Effector CD4-positive, alpha-beta T cell (primary cell): ENCODE measurements around the gene ADAMTS6.
"Not testable (repeated sequence)": the region's sequence is repeated elsewhere in the genome, so short reads cannot be mapped to it uniquely, and the experiment has no call there.

ENCODE experiments used
- DNase-seq: peaks from one replicate; pipeline ENCODE4 v3.0.0-alpha.2; 2020
- total RNA-seq: gene quantifications from one replicate; lab custom pipeline; 2026; lab: John Stamatoyannopoulos, UW

Gene ADAMTS6, protein sequence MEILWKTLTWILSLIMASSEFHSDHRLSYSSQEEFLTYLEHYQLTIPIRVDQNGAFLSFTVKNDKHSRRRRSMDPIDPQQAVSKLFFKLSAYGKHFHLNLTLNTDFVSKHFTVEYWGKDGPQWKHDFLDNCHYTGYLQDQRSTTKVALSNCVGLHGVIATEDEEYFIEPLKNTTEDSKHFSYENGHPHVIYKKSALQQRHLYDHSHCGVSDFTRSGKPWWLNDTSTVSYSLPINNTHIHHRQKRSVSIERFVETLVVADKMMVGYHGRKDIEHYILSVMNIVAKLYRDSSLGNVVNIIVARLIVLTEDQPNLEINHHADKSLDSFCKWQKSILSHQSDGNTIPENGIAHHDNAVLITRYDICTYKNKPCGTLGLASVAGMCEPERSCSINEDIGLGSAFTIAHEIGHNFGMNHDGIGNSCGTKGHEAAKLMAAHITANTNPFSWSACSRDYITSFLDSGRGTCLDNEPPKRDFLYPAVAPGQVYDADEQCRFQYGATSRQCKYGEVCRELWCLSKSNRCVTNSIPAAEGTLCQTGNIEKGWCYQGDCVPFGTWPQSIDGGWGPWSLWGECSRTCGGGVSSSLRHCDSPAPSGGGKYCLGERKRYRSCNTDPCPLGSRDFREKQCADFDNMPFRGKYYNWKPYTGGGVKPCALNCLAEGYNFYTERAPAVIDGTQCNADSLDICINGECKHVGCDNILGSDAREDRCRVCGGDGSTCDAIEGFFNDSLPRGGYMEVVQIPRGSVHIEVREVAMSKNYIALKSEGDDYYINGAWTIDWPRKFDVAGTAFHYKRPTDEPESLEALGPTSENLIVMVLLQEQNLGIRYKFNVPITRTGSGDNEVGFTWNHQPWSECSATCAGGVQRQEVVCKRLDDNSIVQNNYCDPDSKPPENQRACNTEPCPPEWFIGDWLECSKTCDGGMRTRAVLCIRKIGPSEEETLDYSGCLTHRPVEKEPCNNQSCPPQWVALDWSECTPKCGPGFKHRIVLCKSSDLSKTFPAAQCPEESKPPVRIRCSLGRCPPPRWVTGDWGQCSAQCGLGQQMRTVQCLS (N-terminal part only)
- total RNA-seq = 4.7 reads per million, percentile 18 among the genes with 10 or more reads in this experiment

DNA sequence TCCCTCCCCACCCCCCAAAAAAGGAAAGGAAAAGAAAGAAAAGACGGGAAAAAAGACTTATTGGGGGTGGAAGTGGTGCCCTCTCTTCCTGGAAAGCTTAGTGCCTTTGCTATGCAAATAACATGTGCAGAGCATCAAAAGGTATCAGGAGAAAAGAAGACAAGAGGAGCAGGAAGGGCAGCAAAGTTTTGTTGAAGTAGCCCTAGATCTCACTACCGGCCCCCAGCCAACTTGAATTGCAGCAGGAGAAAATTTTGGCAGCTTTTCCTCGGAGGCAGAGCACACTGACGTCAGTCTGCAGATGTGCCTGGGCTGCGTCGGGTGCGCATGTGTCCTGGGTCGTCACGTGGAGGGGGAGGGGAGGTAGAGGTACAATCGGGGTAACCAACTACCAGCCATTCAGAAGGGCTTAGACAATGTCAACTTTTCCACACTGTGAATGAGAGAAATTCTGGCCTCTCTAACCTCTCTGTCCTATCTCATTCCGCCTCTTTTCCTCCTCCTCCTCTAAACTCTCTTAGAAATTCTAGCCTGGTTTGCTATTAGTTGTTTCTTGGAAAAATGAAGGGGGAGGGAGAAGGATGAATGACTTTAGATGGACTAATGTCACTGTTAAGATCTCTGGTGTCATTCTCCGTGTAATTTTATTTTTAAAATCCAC lies at the start of gene ADAMTS6:
ADAMTS6 (minus strand) TSS at position 286 of the 661 bp plus-strand sequence. CDS start 8,247 bp downstream, outside the sequence.
- DNase-seq = peak; percentile 55

GRCh38 chr5:65530904-65531303 lies 49.2 kb upstream of the ADAMTS6 start:
- no peak for DNase-seq

GRCh38 chr5:65525726-65526125 lies 44.0 kb upstream of the ADAMTS6 start:
- no peak for DNase-seq

- DNase-seq = no peak
Observed at GRCh38 chr5:65512170-65512937, 30.6 kb upstream of the ADAMTS6 start.

DNA sequence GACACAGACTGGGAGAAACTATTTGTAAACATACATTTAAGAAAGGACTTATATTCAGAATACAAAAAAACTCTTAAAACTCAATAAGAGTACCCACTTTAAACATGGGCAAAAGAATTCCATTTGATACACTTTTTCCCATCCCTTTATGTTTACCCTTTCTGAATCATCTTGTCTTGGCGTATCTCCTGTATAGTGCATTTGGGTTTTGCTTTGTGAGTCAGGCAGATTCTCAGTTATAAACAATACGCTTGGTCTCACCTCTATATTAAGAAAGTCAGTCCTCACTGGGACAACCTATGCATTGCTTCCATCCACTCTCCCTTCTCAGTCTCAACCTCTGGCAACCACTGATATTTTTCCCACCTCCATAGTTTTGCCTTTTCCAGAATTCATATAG lies 27.3 kb upstream of the ADAMTS6 start:
- no peak for DNase-seq

GRCh38 chr5:65506961-65507360 lies 25.2 kb upstream of the ADAMTS6 start:
- no peak for DNase-seq

DNA sequence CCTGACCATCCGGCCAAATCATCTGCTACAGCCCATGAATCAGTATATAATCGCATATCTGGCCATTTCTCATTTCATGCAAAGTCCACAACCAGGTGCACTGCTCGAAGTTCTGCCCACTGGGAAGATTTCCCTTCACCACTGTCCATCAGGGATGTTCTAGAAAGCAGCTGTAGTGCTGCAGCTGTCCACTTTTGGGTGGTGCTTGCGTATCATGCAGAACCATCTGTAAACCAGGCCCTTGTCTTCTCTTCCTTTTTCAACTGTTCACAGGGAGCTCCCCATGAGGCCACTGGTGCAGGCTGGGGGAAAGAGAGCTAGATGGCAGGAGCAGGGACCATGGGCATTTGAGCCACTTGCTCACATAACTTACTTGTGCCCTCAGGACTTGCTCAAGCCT lies 7.4 kb upstream of the ADAMTS6 start:
- no peak for DNase-seq

DNA sequence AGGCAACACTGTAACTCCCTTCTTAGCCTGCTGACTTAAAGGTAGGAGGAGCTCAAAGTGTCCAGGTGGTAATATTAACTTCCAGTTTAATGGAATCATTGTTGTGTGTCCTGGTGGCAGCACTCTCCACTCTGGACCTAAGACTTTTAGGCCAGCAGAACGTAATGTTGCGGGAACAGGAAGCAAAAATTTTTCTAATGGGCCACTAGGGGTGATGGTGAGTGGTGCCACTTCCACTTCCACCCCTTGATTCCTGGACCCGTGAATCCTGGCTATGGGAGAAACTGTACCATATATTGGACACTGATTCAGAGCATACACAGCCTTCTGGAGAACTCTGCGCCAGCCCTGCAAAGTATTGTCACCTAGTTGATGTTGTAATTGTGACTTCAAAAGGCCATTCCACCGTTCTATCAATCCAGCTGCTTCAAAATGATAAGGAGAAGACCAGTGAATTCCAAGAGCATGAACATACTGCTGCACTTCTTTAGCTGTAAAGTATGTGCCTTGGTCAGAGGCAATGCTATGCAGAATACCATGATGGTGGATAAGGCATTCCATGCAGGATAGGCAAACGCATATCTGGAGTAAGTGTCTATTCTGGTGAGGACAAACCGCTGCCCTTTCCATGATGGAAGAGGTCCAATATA lies 6.4 kb upstream of the ADAMTS6 start:
- DNase-seq = not testable (repeated sequence)

- not testable (repeated sequence) for DNase-seq
Observed at GRCh38 chr5:65486803-65487202, 5.1 kb upstream of the ADAMTS6 start.

DNA sequence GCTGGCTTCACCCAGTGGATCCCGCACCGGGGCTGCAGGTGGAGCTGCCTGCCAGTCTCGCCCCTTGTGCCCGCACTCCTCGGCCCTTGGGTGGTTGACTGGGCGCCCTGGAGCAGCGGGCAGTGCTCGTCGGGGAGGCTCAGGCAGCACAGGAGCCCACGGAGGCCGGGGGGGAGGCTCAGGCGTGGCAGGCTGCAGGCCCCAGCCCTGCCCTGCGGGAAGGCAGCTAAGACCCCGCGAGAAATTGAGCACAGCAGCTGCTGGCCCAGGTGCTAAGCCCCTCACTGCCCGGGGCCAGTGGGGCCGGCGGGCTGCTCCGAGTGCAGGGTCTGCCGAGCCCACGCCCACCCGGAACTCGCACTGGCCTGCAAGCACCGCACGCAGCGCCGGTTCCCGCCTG lies 3.7 kb upstream of the ADAMTS6 start:
- DNase-seq = no peak

- DNase-seq = no peak
Observed at GRCh38 chr5:65483546-65484346, 2.0 kb upstream of the ADAMTS6 start.

GRCh38 chr5:65482736-65483545 lies 1.2 kb upstream of the ADAMTS6 start:
- DNase-seq = no peak

GRCh38 chr5:65482296-65482735 lies 596 bp upstream of the ADAMTS6 start:
- DNase-seq = no peak

- DNase-seq = no peak
Observed at GRCh38 chr5:65481171-65481581, 544 bp downstream of the ADAMTS6 start.

- DNase-seq = peak; percentile 12
Observed at GRCh38 chr5:65480306-65480865, 1.3 kb downstream of the ADAMTS6 start.

DNA sequence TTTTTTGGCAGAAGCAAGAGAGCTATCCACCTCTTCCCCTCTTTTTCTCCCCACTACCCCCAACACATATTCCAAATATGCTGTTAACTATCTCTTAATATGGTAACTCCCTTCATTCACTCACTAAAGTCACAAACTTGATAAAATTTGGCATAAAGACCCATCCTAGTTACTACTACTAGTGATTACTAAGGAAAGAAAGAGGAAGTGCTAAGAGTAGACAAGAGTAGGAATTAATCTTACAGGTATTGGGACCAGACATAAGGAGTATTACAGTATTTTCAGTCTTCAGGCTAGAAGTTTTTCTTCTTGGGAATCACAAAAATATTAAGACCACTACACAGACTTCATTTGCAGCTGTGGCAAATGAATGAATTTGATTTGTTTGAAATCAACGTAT lies 2.2 kb downstream of the ADAMTS6 start:
- DNase-seq = no peak

DNA sequence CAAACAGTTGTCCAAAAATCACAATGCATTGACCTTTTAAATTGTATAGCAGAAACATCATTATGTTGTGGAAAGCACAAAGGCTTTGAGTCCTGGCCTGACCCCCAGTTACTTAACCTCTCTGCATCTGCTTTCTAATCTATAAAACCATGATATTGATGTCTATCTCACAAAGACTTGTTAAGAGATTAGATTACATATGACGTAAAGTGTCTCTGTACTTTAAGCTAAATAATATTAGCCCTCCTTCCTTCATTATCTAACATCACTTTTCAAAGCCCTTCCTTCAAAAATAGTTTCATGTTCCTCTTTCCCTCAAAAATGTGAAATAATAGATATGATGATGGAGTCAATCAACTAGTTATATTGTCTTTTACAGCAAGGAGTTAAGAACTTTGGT lies 3.4 kb downstream of the ADAMTS6 start:
- no peak for DNase-seq

DNA sequence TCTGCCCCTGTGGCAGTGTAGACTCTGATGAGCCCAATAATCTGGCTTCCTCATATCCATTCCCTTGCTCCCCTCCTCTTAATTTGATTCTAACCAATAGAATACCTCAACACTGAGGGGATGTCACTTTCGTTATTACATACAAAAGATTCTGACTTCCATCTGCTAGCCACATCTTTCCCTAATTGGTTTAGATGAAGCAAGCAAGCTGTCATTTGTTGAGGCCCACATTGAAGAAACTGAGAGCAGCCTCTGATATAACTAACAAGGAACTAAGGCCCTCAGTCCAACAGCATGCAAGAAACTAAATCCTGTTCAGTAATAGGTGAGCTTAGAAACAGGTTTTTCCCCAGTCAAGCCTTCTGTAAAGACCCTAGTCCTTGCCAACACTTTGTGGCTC lies 5.8 kb downstream of the ADAMTS6 start:
- no peak for DNase-seq

- no peak for DNase-seq
Observed at GRCh38 chr5:65475336-65475735, 6.4 kb downstream of the ADAMTS6 start.
